Activated CD4-positive, alpha-beta memory T cell treated with anti-CD3 and anti-CD28 coated beads for 36 hours (primary cell): ENCODE results near the gene AAMDC. TPM values are rescaled to one million over a fixed set of nuclear protein-coding genes. Genes with fewer than 3 reads are reported as not detected.

ENCODE experiments used
- CTCF ChIA-PET: fragments of 350-600 bp; sonication (Branson Sonifier 250); formaldehyde crosslinking; loops from one replicate; lab custom pipeline; 2021; ENCODE audit warnings: antibody characterized with exemption, inconsistent platforms; lab: Charles Lee
- POLR2A ChIA-PET: fragments of 350-600 bp; sonication (Branson Sonifier 250); formaldehyde crosslinking; loops from one replicate; lab custom pipeline; 2021; ENCODE audit warnings: antibody characterized with exemption; lab: Charles Lee
- DNase-seq: peaks from one replicate; pipeline ENCODE4 v3.0.0-alpha.2; 2020
- H3K27ac Mint-ChIP-seq: one replicate; pipeline ENCODE4 v1.8.0; 2021; ENCODE audit warnings: mixed read lengths
- H3K27me3 Mint-ChIP-seq: one replicate; pipeline ENCODE4 v1.8.0; 2021; ENCODE audit warnings: mixed read lengths
- H3K36me3 Mint-ChIP-seq: one replicate; pipeline ENCODE4 v1.8.0; 2021; ENCODE audit warnings: mixed read lengths
- H3K4me1 Mint-ChIP-seq: one replicate; pipeline ENCODE4 v1.8.0; 2021; ENCODE audit warnings: low read depth, mixed read lengths
- H3K4me3 Mint-ChIP-seq: one replicate; pipeline ENCODE4 v1.8.0; 2021; ENCODE audit warnings: mild to moderate bottlenecking, mixed read lengths
- H3K9me3 Mint-ChIP-seq: one replicate; pipeline ENCODE4 v1.8.0; 2021; ENCODE audit warnings: mixed read lengths
- intact Hi-C: fragments of 100-400 bp; cut with micrococcal nuclease; formaldehyde crosslinking; loops from one replicate; pipeline ENCODE4 v1.15.1; 2023
- total RNA-seq, 2 experiments: library from RNA; stranded (reverse); gene quantifications; one replicate each; pipeline ENCODE4 v1.2.3, GENCODE V29; 2021

The AAMDC gene
- 1 to 10 TPM; 9.5 to 10.0 TPM for total RNA-seq

GRCh38 chr11:77820565-77821348 is at the start of gene AAMDC, which contains the start of gene RSF1:
Gene AAMDC (plus strand): TSS chr11:77821144. CDS start chr11:77842497, 21,353 bp downstream.
Gene RSF1 (minus strand): TSS chr11:77820722. CDS start chr11:77820714, 8 bp downstream.
- intact Hi-C loops = loop anchor here (1.0 to 5.0 kb wide), 6 partner anchors 116 to 597 kb away; partner anchors contain the start of genes CLNS1A, GAB2, INTS4 and KCTD21
- ChIA-PET POLR2A (interaction anchor here (1.2 to 1.7 kb wide), 2 partner anchors 42 to 174 kb away, joined by 3 to 10 read pairs; partner anchors contain the start of gene INTS4), CTCF (interaction anchor here (1.0 to 1.7 kb wide), 2 partner anchors 44 to 174 kb away, joined by 3 to 6 read pairs; partner anchors contain the start of gene INTS4)
- Mint-ChIP-seq H3K9me3 (no peaks in the 10 kb centered on the region), H3K4me3 (peak within 1 kb of the TSS; percentile 97), H3K36me3 (peaks cover 11% of the 10 kb centered on the region), H3K27me3 (no peaks in the 10 kb centered on the region), H3K27ac (peak within 1 kb of the TSS; percentile 98), H3K4me1 (peaks cover 34% of the 10 kb centered on the region)
- peak; percentile 98 for DNase-seq

DNA sequence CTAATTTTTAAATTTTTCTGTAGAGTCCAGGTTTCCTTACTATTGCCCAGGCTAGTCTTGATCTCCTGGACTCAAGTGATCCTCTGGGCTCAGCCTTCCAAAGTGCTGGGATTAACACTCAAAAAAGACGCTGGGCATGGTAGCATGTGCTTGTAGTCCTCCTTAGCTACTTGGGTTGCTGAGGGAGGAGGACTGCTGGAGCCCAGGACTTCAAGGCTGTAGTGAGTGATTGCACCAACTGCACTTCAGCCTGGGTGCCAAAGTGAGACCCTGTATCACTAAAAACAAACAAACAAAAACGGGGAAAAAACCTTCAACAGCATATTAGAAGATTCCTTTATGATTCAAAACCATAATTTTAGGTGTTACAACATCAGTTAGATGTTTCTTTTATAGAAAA is 45.0 kb upstream of the AAMDC start:
- H3K4me1 Mint-ChIP-seq = peaks cover 51% of the 10 kb centered on the region
- POLR2A ChIA-PET = no interaction called here

DNA sequence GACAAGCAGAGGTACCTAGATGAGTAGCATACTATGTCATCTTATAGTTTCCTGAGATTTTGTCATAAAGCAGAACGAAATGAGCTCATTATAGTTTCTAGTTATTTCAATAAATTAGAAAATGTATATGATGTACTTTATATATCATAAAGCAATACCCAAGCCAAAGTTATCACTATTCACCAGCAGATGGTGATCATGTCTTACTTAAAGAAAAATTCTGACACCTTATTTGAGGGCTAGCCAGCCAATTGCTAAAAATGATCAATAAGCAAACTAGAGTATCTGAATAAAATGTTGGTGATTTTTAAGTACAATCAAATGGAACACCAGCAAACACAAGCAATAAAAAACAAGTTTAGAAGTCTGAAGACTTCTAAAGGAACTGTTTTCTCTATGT is 44.5 kb upstream of the AAMDC start:
- CTCF ChIA-PET = interaction anchor here (0.7 to 1.6 kb wide), 11 partner anchors 17 to 272 kb away, joined by 3 to 8 read pairs (median 3); partner anchors contain the start of gene INTS4
- POLR2A ChIA-PET = no interaction called here

More for the DNA sequence above, 45.0 kb upstream of the AAMDC start:
- Mint-ChIP-seq H3K4me3 (no peak overlapping the region), H3K36me3 (no peaks in the 10 kb centered on the region), H3K9me3 (no peaks in the 10 kb centered on the region), H3K27me3 (no peaks in the 10 kb centered on the region), H3K27ac (no peak overlapping the region)
- no peak for DNase-seq
- CTCF ChIA-PET = interaction anchor here (0.7 to 1.6 kb wide), 11 partner anchors 18 to 272 kb away, joined by 3 to 8 read pairs (median 3); partner anchors contain the start of gene INTS4
- intact Hi-C loops = loop anchor here (1.0 to 5.0 kb wide), 2 partner anchors 41 to 224 kb away; no protein-coding TSS in a partner anchor

DNA sequence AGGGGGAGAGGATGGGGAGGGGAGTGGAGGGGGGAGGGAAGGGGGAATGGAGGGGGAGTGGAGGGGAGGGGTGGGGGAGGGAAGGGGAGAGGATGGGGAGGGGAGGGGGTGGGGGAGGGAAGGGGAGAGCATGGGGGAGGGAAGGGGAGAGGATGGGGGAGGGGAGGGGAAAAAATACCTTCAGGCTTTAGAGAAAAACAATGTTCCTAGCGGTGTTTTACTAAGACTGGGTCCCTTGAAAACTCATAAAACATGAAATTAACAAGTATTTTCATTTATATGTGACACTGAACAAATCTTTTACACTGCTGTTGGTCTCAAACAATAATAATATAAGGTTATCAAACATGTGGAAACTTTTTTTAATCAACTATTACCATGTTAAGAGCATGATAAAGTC is 42.8 kb upstream of the AAMDC start:
- H3K9me3 Mint-ChIP-seq = no peaks in the 10 kb centered on the region
- intact Hi-C loops = loop anchor here (5.0 kb wide), 1 partner anchor 39 kb away; no protein-coding TSS in a partner anchor
- H3K27ac Mint-ChIP-seq = no peak overlapping the region
- ChIA-PET POLR2A (no interaction called here), CTCF (no interaction called here)
- no peak for DNase-seq
- H3K4me1 Mint-ChIP-seq = peaks cover 30% of the 10 kb centered on the region
- H3K4me3 Mint-ChIP-seq = no peak overlapping the region
- H3K27me3 Mint-ChIP-seq = no peaks in the 10 kb centered on the region
- no peaks in the 10 kb centered on the region for H3K36me3 Mint-ChIP-seq

More for the DNA sequence above, 44.5 kb upstream of the AAMDC start:
- H3K4me1 Mint-ChIP-seq = peaks cover 46% of the 10 kb centered on the region
- no peak overlapping the region for H3K4me3 Mint-ChIP-seq
- no peak for DNase-seq
- no peaks in the 10 kb centered on the region for H3K36me3 Mint-ChIP-seq
- intact Hi-C loops = loop anchor here (1.0 to 5.0 kb wide), 2 partner anchors 41 to 224 kb away; no protein-coding TSS in a partner anchor
- H3K9me3 Mint-ChIP-seq = no peaks in the 10 kb centered on the region
- H3K27ac Mint-ChIP-seq = no peak overlapping the region
- H3K27me3 Mint-ChIP-seq = no peaks in the 10 kb centered on the region

DNA sequence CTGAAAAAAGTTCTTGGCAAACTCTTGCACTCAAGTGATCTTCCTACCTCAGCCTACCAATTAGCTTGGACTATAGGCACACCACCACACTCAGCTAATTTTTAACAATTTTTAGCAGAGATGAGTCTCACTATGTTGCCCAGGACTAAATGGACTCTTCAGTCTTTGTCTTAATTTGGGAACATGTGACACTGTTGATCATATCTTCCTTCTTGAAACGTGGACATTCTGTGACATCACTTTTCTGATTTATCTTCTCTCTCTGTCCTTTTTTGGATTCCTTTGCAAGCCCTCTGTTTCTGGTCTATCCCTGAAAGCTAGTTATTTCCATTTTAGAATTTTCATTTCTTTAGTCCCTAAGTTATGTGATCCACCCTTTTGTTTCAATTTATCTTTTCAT is 42.4 kb upstream of the AAMDC start:
- no peaks in the 10 kb centered on the region for H3K9me3 Mint-ChIP-seq
- intact Hi-C loops = loop anchor here (5.0 kb wide), 1 partner anchor 39 kb away; no protein-coding TSS in a partner anchor

DNA sequence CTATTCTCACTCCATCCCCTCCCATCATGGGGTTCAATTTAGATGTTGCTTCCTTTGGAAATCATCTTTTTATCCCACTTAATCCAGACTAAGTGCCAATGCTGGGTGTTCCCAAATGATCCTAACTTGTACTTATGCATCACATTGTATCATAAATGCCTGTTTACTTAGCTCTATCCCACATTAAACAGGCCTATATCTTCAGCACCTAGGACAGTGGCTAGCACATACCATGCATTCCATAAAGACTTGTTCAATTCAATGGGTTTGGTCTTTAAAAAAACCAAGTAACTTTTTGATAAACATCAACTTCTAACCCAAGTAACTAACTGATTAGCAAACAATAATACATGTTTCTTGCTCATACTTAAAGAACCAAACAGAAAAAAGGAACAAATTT is 41.0 kb upstream of the AAMDC start:
- CTCF ChIA-PET = no interaction called here

More for the DNA sequence above, 42.4 kb upstream of the AAMDC start:
- no peak for DNase-seq
- ChIA-PET POLR2A (no interaction called here), CTCF (no interaction called here)
- Mint-ChIP-seq H3K27ac (no peak overlapping the region), H3K27me3 (no peaks in the 10 kb centered on the region), H3K36me3 (no peaks in the 10 kb centered on the region), H3K4me1 (peaks cover 27% of the 10 kb centered on the region), H3K4me3 (no peak overlapping the region)

DNA sequence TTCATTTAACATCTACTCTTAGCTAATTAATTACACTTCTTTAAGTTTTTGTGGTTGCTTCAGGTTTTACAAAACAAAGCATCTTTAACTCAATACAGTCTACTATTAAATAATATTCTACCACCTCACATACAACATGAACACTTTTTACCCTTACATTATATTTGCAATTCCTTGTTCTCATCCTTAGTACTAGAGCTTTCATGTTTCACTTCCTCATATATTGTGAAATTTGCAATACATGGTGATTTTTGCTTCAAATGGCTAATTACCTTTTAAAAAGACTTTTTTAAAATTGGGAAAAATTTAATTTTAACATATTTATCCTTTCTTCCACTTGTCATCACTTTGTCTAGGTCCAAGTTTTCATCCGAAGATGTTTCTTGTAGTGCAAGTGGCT is 37.9 kb upstream of the AAMDC start:
- Mint-ChIP-seq H3K4me3 (no peak overlapping the region), H3K27me3 (no peaks in the 10 kb centered on the region), H3K4me1 (peaks cover 28% of the 10 kb centered on the region), H3K36me3 (no peaks in the 10 kb centered on the region), H3K27ac (no peak overlapping the region), H3K9me3 (no peaks in the 10 kb centered on the region)
- intact Hi-C loops = no loop called here
- DNase-seq = no peak
- ChIA-PET CTCF (no interaction called here), POLR2A (no interaction called here)

More for the DNA sequence above, 41.0 kb upstream of the AAMDC start:
- no peaks in the 10 kb centered on the region for H3K9me3 Mint-ChIP-seq
- no peak for DNase-seq
- H3K4me1 Mint-ChIP-seq = peaks cover 26% of the 10 kb centered on the region
- POLR2A ChIA-PET = no interaction called here
- no peaks in the 10 kb centered on the region for H3K27me3 Mint-ChIP-seq
- intact Hi-C loops = loop anchor here (5.0 kb wide), 1 partner anchor 37 kb away; no protein-coding TSS in a partner anchor
- H3K4me3 Mint-ChIP-seq = no peak overlapping the region
- H3K36me3 Mint-ChIP-seq = no peaks in the 10 kb centered on the region
- no peak overlapping the region for H3K27ac Mint-ChIP-seq

GRCh38 chr11:77784572-77784971 is 36.4 kb upstream of the AAMDC start:
- Mint-ChIP-seq H3K27me3 (no peaks in the 10 kb centered on the region), H3K36me3 (no peaks in the 10 kb centered on the region), H3K4me3 (no peak overlapping the region), H3K4me1 (peaks cover 35% of the 10 kb centered on the region), H3K27ac (no peak overlapping the region), H3K9me3 (no peaks in the 10 kb centered on the region)
- CTCF ChIA-PET = no interaction called here
- intact Hi-C loops = no loop called here
- DNase-seq = no peak
- POLR2A ChIA-PET = interaction anchor here (0.6 kb wide), 1 partner anchor 29 kb away, joined by 3 read pairs; no protein-coding TSS in a partner anchor

- CTCF ChIA-PET = no interaction called here
- Mint-ChIP-seq H3K36me3 (peaks cover 32% of the 10 kb centered on the region), H3K27ac (no peak overlapping the region), H3K4me3 (no peak overlapping the region), H3K27me3 (no peaks in the 10 kb centered on the region), H3K9me3 (peaks cover 21% of the 10 kb centered on the region), H3K4me1 (peaks cover 68% of the 10 kb centered on the region)
- POLR2A ChIA-PET = no interaction called here
- DNase-seq = no peak
- intact Hi-C loops = no loop called here
Measured at GRCh38 chr11:77789061-77789730, 31.7 kb upstream of the AAMDC start.

DNA sequence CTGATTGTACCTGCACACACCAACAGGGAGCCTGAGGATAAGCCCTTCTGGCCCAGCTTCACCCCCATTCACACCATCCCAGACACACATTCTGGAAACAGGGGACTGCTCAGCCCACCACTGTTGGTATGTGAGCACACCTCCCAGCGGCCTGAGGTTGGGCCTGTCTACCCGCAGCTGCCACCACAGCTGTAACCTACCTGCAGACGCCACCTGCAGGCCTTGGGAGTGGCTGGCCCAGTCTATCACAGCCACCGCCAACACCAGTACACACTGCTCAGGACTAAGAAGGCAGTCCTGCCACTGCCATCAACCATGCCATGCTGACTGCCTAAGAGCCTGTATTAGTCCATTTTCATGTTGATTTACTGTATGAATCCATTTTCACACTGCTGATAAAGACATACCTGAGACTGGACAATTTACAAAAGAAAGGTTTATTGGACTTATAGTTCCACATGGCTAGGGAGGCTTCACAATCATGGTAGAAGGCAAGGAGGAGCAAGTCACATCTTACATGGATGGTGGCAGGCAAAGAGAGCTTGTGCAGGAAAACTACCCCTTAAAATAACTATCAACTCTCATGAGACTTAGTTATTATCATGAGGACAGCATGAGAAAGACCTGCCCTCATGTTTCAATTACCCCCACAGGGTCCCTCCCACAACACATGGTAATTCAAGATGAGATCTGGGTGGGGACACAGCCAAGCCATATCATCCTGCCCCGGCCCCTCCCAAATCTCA is 31.0 kb upstream of the AAMDC start:
- H3K27ac Mint-ChIP-seq = no peak overlapping the region
- no peak for DNase-seq
- ChIA-PET POLR2A (no interaction called here), CTCF (no interaction called here)
- no peaks in the 10 kb centered on the region for H3K27me3 Mint-ChIP-seq
- H3K9me3 Mint-ChIP-seq = peaks cover 21% of the 10 kb centered on the region
- H3K4me1 Mint-ChIP-seq = peaks cover 71% of the 10 kb centered on the region
- H3K4me3 Mint-ChIP-seq = no peak overlapping the region
- H3K36me3 Mint-ChIP-seq = peaks cover 32% of the 10 kb centered on the region
- intact Hi-C loops = no loop called here

GRCh38 chr11:77791301-77791700 is 29.6 kb upstream of the AAMDC start:
- Mint-ChIP-seq H3K27ac (no peak overlapping the region), H3K27me3 (no peaks in the 10 kb centered on the region), H3K36me3 (peaks cover 32% of the 10 kb centered on the region), H3K4me3 (no peak overlapping the region), H3K4me1 (peaks cover 82% of the 10 kb centered on the region), H3K9me3 (peaks cover 21% of the 10 kb centered on the region)
- intact Hi-C loops = no loop called here
- CTCF ChIA-PET = no interaction called here
- DNase-seq = no peak
- POLR2A ChIA-PET = no interaction called here
